K562 (cell line): ENCODE results near the gene TTC31. TPM values are rescaled to one million over a fixed set of nuclear protein-coding genes. Genes with fewer than 3 reads are reported as not detected.

ENCODE experiments used
- BACH1 ChIP-seq: fragments of 200-800 bp; sonication (Bioruptor generic); IDR thresholded peaks from 2 replicates; pipeline ENCODE4 v1.6.1; 2016; ENCODE audit warnings: missing genetic modification characterization, missing compliant biosample characterization
- BRCA1 ChIP-seq, 2 experiments: fragments of 450-650 bp in 1 of 2; sonication (generic) in 1 of 2; formaldehyde crosslinking in 1 of 2; IDR thresholded peaks; 2 replicates each; pipeline versions ENCODE4 v1.5.0 to v1.6.1; 2017 to 2020; ENCODE audit warnings: mild to moderate bottlenecking in 1 of 2, missing genetic modification reagents in 1 of 2
- FOXO4 ChIP-seq: fragments of 450-650 bp; formaldehyde crosslinking; IDR thresholded peaks from 2 replicates; pipeline ENCODE4 v1.4.0; 2020; ENCODE audit warnings: mild to moderate bottlenecking, moderate library complexity
- GTF2F1 ChIP-seq: IDR thresholded peaks from 2 replicates; pipeline ENCODE4 v1.6.1; 2011; ENCODE audit warnings: low read depth, low read length, improper control_type of control experiment
- HDAC8 ChIP-seq: fragments of 450-650 bp; IDR thresholded peaks from 2 replicates; pipeline ENCODE4 v1.6.1; 2016; ENCODE audit warnings: mild to moderate bottlenecking, missing genetic modification characterization, moderate library complexity, missing compliant biosample characterization
- MED1 ChIP-seq: sonication (generic); formaldehyde crosslinking; IDR thresholded peaks from 2 replicates; pipeline ENCODE4 v1.8.1; 2023; ENCODE audit warnings: missing genetic modification reagents, borderline replicate concordance
- MITF ChIP-seq: IDR thresholded peaks from 2 replicates; pipeline ENCODE4 v1.6.1; 2014; ENCODE audit warnings: antibody characterized with exemption
- NR2C1 ChIP-seq, 2 experiments: fragments of 450-650 bp; IDR thresholded peaks; 2 replicates each; pipeline ENCODE4 v1.6.1; 2017; ENCODE audit warnings: mild to moderate bottlenecking in 2 of 2, antibody characterized with exemption in 1 of 2, inconsistent platforms in 1 of 2, missing compliant biosample characterization in 1 of 2, missing genetic modification characterization in 1 of 2
- NR2C2 ChIP-seq, 2 experiments: fragments of 200-800 bp in 1 of 2; sonication (Bioruptor generic) in 1 of 2; sonication (generic) in 1 of 2; formaldehyde crosslinking in 1 of 2; IDR thresholded peaks; 2 replicates each; pipeline versions ENCODE4 v1.6.1 to v1.8.0; 2016 to 2022; ENCODE audit warnings: mild to moderate bottlenecking in 1 of 2, missing compliant biosample characterization in 1 of 2, missing genetic modification characterization in 1 of 2, missing genetic modification reagents in 1 of 2
- PHF21A ChIP-seq: fragments of 450-650 bp; IDR thresholded peaks from 2 replicates; pipeline ENCODE4 v1.6.1; 2017; ENCODE audit warnings: low read depth, borderline replicate concordance
- RBBP5 ChIP-seq: fragments of 200-600 bp; sonication (generic); IDR thresholded peaks from 2 replicates; pipeline ENCODE4 v1.6.1; 2012; ENCODE audit warnings: borderline replicate concordance, mild to moderate bottlenecking, low read length, control low read depth, inconsistent platforms; ENCODE audit not compliant: insufficient read depth, poor library complexity, severe bottlenecking
- TEAD1 ChIP-seq, 2 experiments: fragments of 450-650 bp in 1 of 2; sonication (generic) in 1 of 2; formaldehyde crosslinking; IDR thresholded peaks; 2 replicates each; pipeline versions ENCODE4 v1.4.0 to v1.8.0; 2020 to 2022; ENCODE audit warnings: mild to moderate bottlenecking in 2 of 2, missing genetic modification reagents in 1 of 2
- ZNF253 ChIP-seq: fragments of 250-450 bp; sonication (Bioruptor Pico); conservative IDR thresholded peaks from 2 replicates; pipeline ENCODE4 v1.6.1; 2021; ENCODE audit warnings: mild to moderate bottlenecking
- ZNF347 ChIP-seq: fragments of 450-650 bp; formaldehyde crosslinking; IDR thresholded peaks from 2 replicates; pipeline ENCODE4 v1.4.0; 2020; ENCODE audit warnings: low read depth, mild to moderate bottlenecking, moderate library complexity
- polyA plus RNA-seq, 8 experiments: library from polyadenylated mRNA; depleted of rRNA in 4 of 8; stranded (reverse) in 5 of 8; unstranded in 3 of 8; fragments of >200 nt; fragmentation: Nextera tagmentation in 2 of 8; fragmentation: Illumina TruSeq in 1 of 8; extraction: Ambion mirVana in 2 of 8; extraction: Trizol in 1 of 8; gene quantifications; 2 replicates each; pipeline versions ENCODE4 v1.2.1 to v1.2.3, GENCODE V29; 2011 to 2014; ENCODE audit warnings: inconsistent platforms in 1 of 8, missing spikeins in 1 of 8
- total RNA-seq, 7 experiments: library from RNA; depleted of rRNA in 6 of 7; stranded (reverse); fragments of >200 nt in 6 of 7; fragmentation: Illumina TruSeq in 2 of 7; extraction: Trizol in 2 of 7; gene quantifications; 2 replicates each; pipeline versions ENCODE4 v1.2.1 to v1.2.3, GENCODE V29; 2011 to 2021; ENCODE audit warnings: low replicate concordance in 1 of 7
- TF ChIP-seq, protein P1 (sequence below): fragments of 450-650 bp; IDR thresholded peaks from 2 replicates; pipeline ENCODE4 v1.6.1; 2018; ENCODE audit warnings: mild to moderate bottlenecking, low read depth; ENCODE audit not compliant: partially characterized antibody
- TF ChIP-seq, protein P2 (sequence below): sonication (generic); IDR thresholded peaks from 2 replicates; pipeline ENCODE4 v1.6.1; 2016
- TF ChIP-seq, protein P3 (sequence below), 3 experiments: fragments of 200-800 bp in 1 of 3; fragments of 250-450 bp in 1 of 3; fragments of 450-650 bp in 1 of 3; sonication (Bioruptor Pico) in 1 of 3; sonication (Bioruptor generic) in 1 of 3; formaldehyde crosslinking in 1 of 3; IDR thresholded peaks; 2 replicates each; pipeline versions ENCODE4 v1.6.1 to v1.8.0; 2016 to 2022; ENCODE audit warnings: mild to moderate bottlenecking in 2 of 3, missing genetic modification characterization in 2 of 3, missing compliant biosample characterization in 1 of 3, moderate library complexity in 1 of 3

The TTC31 gene
- total and polyA plus RNA-seq, 9 of the 15 experiments (the other 6 are each of a cell fraction or from before 2014, with no cell fraction given), result 4.7 to 30.5 (median 15.9) TPM

- TF ChIP-seq, protein P1, sequence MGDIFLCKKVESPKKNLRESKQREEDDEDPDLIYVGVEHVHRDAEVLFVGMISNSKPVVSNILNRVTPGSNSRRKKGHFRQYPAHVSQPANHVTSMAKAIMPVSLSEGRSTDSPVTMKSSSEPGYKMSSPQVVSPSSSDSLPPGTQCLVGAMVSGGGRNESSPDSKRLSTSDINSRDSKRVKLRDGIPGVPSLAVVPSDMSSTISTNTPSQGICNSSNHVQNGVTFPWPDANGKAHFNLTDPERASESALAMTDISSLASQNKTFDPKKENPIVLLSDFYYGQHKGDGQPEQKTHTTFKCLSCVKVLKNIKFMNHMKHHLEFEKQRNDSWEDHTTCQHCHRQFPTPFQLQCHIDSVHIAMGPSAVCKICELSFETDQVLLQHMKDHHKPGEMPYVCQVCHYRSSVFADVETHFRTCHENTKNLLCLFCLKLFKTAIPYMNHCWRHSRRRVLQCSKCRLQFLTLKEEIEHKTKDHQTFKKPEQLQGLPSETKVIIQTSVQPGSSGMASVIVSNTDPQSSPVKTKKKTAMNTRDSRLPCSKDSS, result no peak
- TF ChIP-seq HDAC8 (tag) (no peak), ZNF347 (CRISPR knock-in tag) (no peak), NR2C1 (IDR thresholded peaks at IDR 0.05) (peak; percentile 81), NR2C1 (tag; IDR thresholded peaks at IDR 0.05) (peak; percentile 87), FOXO4 (no peak), TEAD1 (CRISPR knock-in tag; IDR thresholded peaks at IDR 0.05) (no peak), BACH1 (tag) (no peak), NR2C2 (CRISPR knock-in tag; IDR thresholded peaks at IDR 0.05) (0 out of 2 replicates have a peak, but pooled peaks have one; percentile 2), NR2C2 (tag; IDR thresholded peaks at IDR 0.05) (peak; percentile 96), BRCA1 (IDR thresholded peaks at IDR 0.05) (no peak), BRCA1 (CRISPR knock-in tag; IDR thresholded peaks at IDR 0.05) (no peak), ZNF253 (CRISPR knock-in tag) (no peak), MITF (no peak), PHF21A (no peak), GTF2F1 (no peak), MED1 (no peak), RBBP5 (peak; percentile 32)
- TF ChIP-seq, protein P2, sequence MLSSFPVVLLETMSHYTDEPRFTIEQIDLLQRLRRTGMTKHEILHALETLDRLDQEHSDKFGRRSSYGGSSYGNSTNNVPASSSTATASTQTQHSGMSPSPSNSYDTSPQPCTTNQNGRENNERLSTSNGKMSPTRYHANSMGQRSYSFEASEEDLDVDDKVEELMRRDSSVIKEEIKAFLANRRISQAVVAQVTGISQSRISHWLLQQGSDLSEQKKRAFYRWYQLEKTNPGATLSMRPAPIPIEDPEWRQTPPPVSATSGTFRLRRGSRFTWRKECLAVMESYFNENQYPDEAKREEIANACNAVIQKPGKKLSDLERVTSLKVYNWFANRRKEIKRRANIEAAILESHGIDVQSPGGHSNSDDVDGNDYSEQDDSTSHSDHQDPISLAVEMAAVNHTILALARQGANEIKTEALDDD, result no peak
- TF ChIP-seq, protein P3, sequence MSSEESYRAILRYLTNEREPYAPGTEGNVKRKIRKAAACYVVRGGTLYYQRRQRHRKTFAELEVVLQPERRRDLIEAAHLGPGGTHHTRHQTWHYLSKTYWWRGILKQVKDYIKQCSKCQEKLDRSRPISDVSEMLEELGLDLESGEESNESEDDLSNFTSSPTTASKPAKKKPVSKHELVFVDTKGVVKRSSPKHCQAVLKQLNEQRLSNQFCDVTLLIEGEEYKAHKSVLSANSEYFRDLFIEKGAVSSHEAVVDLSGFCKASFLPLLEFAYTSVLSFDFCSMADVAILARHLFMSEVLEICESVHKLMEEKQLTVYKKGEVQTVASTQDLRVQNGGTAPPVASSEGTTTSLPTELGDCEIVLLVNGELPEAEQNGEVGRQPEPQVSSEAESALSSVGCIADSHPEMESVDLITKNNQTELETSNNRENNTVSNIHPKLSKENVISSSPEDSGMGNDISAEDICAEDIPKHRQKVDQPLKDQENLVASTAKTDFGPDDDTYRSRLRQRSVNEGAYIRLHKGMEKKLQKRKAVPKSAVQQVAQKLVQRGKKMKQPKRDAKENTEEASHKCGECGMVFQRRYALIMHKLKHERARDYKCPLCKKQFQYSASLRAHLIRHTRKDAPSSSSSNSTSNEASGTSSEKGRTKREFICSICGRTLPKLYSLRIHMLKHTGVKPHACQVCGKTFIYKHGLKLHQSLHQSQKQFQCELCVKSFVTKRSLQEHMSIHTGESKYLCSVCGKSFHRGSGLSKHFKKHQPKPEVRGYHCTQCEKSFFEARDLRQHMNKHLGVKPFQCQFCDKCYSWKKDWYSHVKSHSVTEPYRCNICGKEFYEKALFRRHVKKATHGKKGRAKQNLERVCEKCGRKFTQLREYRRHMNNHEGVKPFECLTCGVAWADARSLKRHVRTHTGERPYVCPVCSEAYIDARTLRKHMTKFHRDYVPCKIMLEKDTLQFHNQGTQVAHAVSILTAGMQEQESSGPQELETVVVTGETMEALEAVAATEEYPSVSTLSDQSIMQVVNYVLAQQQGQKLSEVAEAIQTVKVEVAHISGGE (CRISPR knock-in tag; IDR thresholded peaks at IDR 0.05), result no peak
These were observed 19.4 kb downstream of the TTC31 start (continued) for GRCh38 chr2:74502147-74502719.
